K562 treated with DMSO at 1 percent for 24 hours (cell line): ENCODE measurements around the gene EYA4. TPM values are rescaled to one million over a fixed set of nuclear protein-coding genes. Genes with fewer than 3 reads are reported as not detected.

Experiments
- total RNA-seq: library from RNA; unstranded; fragments of 300-600 nt; gene quantifications from 2 replicates; pipeline ENCODE4 v1.2.3, GENCODE V29; 2022; ENCODE audit warnings: low read depth; ENCODE audit not compliant: insufficient read depth

The EYA4 gene
- not detected in 2 replicates for total RNA-seq

DNA sequence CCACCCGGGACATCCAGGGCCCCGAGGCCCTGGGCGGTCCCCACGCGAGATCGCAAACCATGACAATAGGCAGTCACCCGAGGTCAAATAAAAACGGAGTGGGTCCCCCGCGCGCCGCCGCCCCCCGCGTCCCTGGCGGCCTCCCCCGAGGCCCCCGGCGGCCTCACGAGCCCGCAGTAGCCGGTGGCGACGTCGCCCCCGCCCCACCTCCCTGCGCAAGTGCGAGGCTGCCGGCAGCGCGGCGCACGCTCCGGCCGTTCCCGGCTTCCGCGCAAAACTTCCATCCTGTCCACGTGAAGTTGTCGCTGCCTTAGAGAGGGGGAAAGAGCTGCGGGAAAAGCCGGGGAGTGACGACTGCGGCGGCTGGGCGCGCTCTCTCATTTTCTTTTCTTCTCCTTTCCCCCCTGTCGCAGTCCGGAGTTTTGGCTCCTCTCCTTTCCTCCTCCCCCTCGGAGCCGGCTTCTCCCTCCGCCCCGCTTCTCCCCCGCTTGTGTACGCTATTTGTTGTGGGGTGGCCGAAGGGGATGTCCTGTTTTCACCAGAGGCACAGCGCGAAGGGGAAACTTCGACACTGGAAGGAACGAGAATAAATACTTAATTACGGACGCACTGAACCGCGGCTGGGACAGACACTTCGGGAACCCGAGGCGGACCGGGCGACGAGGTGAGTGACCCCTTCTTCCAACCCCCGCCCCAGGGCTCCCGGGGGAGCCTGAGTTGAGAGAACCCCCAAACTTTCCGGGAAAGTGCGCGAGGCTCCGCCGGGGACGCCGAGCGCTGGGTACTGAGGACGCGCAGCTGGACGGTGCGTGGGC lies at the start of gene EYA4:
Gene EYA4, plus strand, starts transcription at position 272 of the 815 bp plus-strand sequence. CDS start 33,424 bp downstream, outside the sequence.

